OCI-LY7 (cell line): ENCODE results near the gene OGDH. TPM values are rescaled to one million over a fixed set of nuclear protein-coding genes. Genes with fewer than 3 reads are reported as not detected.

Source experiments
- BruUV-seq: library from RNA; stranded (reverse); fragments of 400-500 nt; replicated peaks from 2 replicates; lab custom pipeline; 2021; lab: Mats Ljungman, UMichigan
- CTCF ChIA-PET: fragments of 300-600 bp; sonication (Branson Sonifier 250); formaldehyde crosslinking; loops from one replicate; lab custom pipeline; 2022; ENCODE audit warnings: antibody characterized with exemption; ENCODE audit not compliant: unreplicated experiment; lab: Charles Lee
- POLR2A ChIA-PET: fragments of 300-600 bp; sonication (Branson Sonifier 250); formaldehyde crosslinking; loops from one replicate; lab custom pipeline; 2022; ENCODE audit warnings: antibody characterized with exemption; lab: Charles Lee
- DNase-seq: peaks from one replicate; pipeline ENCODE4 v3.0.0-alpha.2; 2015; ENCODE audit warnings: low spot score
- H2AFZ ChIP-seq: fragments of 200-600 bp; sonication (generic), shearing (Covaris generic); 2 replicates; pipeline ENCODE4 v1.6.1; 2014; ENCODE audit warnings: mild to moderate bottlenecking, antibody characterized with exemption, low read length, moderate library complexity
- H3K27ac ChIP-seq: fragments of 200-600 bp; sonication (generic); 2 replicates; pipeline ENCODE4 v1.5.1; 2014; ENCODE audit warnings: mixed run types, low read depth, mild to moderate bottlenecking, moderate library complexity, low read length, inconsistent platforms; ENCODE audit not compliant: poor library complexity, severe bottlenecking
- H3K36me3 ChIP-seq: fragments of 200-600 bp; sonication (generic); 2 replicates; pipeline ENCODE4 v1.6.1; 2014; ENCODE audit warnings: mild to moderate bottlenecking, antibody characterized with exemption, low read length, moderate library complexity, mixed read lengths; ENCODE audit not compliant: insufficient read depth
- H3K4me1 ChIP-seq: fragments of 200-600 bp; sonication (generic); 2 replicates; pipeline ENCODE4 v1.5.1; 2014; ENCODE audit warnings: mild to moderate bottlenecking, low read length; ENCODE audit not compliant: insufficient read depth, poor library complexity, severe bottlenecking
- H3K4me2 ChIP-seq: fragments of 200-600 bp; sonication (generic); 2 replicates; pipeline ENCODE4 v1.6.1; 2014; ENCODE audit warnings: mild to moderate bottlenecking, low read length
- H3K4me3 ChIP-seq: fragments of 200-600 bp; sonication (generic); 2 replicates; pipeline ENCODE4 v1.5.1; 2014; ENCODE audit warnings: mild to moderate bottlenecking, low read depth, low read length; ENCODE audit not compliant: poor library complexity, severe bottlenecking
- H3K79me2 ChIP-seq: fragments of 200-600 bp; sonication (generic); 2 replicates; pipeline ENCODE4 v1.6.1; 2016; ENCODE audit warnings: low read depth, mild to moderate bottlenecking, low read length, moderate library complexity, mixed read lengths; ENCODE audit not compliant: insufficient read depth
- H3K9me2 ChIP-seq: fragments of 200-600 bp; sonication (generic); 2 replicates; pipeline ENCODE4 v1.6.1; 2016; ENCODE audit warnings: mild to moderate bottlenecking, low read length, mixed read lengths; ENCODE audit not compliant: insufficient read depth
- H3K9me3 ChIP-seq: fragments of 200-600 bp; sonication (generic); 2 replicates; pipeline ENCODE4 v1.6.1; 2014; ENCODE audit warnings: mild to moderate bottlenecking, mixed run types, low read length, mixed read lengths
- H4K20me1 ChIP-seq: fragments of 200-600 bp; sonication (generic); 2 replicates; pipeline ENCODE4 v1.6.1; 2014; ENCODE audit warnings: mild to moderate bottlenecking, antibody characterized with exemption, low read length, moderate library complexity, mixed read lengths; ENCODE audit not compliant: insufficient read depth
- EZH2phosphoT487 ChIP-seq: fragments of 200-600 bp; sonication (generic); IDR thresholded peaks from 2 replicates; pipeline ENCODE4 v1.6.1; 2018; ENCODE audit warnings: low read depth, borderline replicate concordance, mild to moderate bottlenecking, mixed run types, antibody characterized with exemption, low read length, moderate library complexity, mixed read lengths
- intact Hi-C: fragments of 100-400 bp; cut with micrococcal nuclease; formaldehyde crosslinking; loops from one replicate; pipeline ENCODE4 v1.10.0; 2022; ENCODE audit not compliant: unreplicated experiment
- total RNA-seq, 2 experiments: library from RNA; depleted of rRNA in 1 of 2; stranded (reverse); fragments of >200 nt in 1 of 2; shearing (Covaris generic) in 1 of 2; gene quantifications; 2 replicates each; pipeline ENCODE4 v1.2.3, GENCODE V29; 2014 to 2022
- TF ChIP-seq, protein P1 (sequence below): fragments of 200-600 bp; sonication (generic); conservative IDR thresholded peaks from 2 replicates; pipeline ENCODE4 v1.5.1; 2014; ENCODE audit warnings: mild to moderate bottlenecking, antibody characterized with exemption, low read length, moderate library complexity, mixed read lengths

Gene OGDH
- total RNA-seq, 2 experiments from 2014 or later: 47.6 to 70.9 TPM

DNA sequence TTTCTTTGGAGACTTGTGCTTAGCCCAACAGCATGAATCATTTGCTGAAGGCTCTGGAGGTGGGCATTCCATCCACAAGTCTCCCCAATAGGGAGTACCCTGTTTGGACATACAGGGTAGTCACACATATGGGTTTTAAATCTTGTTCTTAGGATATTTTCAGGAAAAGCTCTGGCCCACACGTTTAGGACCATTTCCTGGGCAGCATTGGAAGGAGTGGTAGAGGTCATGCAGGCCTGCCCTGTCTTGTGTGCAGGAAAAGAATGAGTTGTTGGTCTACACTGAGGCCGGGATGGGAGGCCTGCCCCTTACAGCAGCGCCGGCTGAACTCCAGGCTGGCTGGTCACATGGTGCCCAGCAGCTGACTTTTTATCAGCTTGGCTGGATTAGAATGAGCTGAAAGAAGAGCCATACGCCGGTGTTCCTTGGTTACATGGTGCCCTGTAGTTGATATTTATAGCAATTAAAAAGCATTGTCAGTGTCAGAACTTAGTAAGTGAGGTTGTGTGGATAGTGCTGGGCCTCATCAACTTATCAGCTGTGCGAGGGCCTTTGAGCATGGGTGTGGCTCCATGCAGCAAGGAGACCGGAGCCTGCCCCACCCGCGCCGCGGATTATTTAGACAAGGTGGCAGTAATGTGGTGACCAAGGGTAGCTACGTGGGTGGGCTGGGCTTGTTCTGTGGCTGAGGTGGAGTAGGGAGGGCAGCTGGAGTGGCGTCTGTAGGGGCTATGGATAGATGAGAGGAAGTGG, 28.6 kb downstream of the OGDH start:
- no peak overlapping the region for H2AFZ ChIP-seq
- H3K4me2 ChIP-seq: no peak overlapping the region
- intact Hi-C loops: no loop called here
- ChIA-PET CTCF (no interaction called here), POLR2A (interaction anchor here (1.6 kb wide), 1 partner anchor 62 kb away, joined by 5 read pairs; the partner anchor contains the start of gene DDX56)
- H3K27ac ChIP-seq: no peak overlapping the region
- peaks cover 85% of the 10 kb centered on the region for H3K4me1 ChIP-seq
- no peak for TF ChIP-seq EZH2phosphoT487
- TF ChIP-seq, protein P1, sequence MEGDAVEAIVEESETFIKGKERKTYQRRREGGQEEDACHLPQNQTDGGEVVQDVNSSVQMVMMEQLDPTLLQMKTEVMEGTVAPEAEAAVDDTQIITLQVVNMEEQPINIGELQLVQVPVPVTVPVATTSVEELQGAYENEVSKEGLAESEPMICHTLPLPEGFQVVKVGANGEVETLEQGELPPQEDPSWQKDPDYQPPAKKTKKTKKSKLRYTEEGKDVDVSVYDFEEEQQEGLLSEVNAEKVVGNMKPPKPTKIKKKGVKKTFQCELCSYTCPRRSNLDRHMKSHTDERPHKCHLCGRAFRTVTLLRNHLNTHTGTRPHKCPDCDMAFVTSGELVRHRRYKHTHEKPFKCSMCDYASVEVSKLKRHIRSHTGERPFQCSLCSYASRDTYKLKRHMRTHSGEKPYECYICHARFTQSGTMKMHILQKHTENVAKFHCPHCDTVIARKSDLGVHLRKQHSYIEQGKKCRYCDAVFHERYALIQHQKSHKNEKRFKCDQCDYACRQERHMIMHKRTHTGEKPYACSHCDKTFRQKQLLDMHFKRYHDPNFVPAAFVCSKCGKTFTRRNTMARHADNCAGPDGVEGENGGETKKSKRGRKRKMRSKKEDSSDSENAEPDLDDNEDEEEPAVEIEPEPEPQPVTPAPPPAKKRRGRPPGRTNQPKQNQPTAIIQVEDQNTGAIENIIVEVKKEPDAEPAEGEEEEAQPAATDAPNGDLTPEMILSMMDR: no peak
- no peak overlapping the region for H3K4me3 ChIP-seq
- BruUV-seq: no TSS peak
- no peaks in the 10 kb centered on the region for H3K9me2 ChIP-seq
- DNase-seq: no peak
- peaks cover 12% of the 10 kb centered on the region; the same call in 1 of the 2 replicates for H3K79me2 ChIP-seq
- no peaks in the 10 kb centered on the region for H3K9me3 ChIP-seq
- H3K36me3 ChIP-seq: peaks cover 27% of the 10 kb centered on the region
- H4K20me1 ChIP-seq: no peaks in the 10 kb centered on the region

GRCh38 chr7:44636041-44636584, 29.7 kb downstream of the OGDH start:
- DNase-seq: no peak
- Histone ChIP-seq H3K36me3 (peaks cover 16% of the 10 kb centered on the region), H4K20me1 (no peaks in the 10 kb centered on the region), H3K27ac (peak overlapping the region; percentile 9), H3K79me2 (peaks cover 19% of the 10 kb centered on the region; the same call in 1 of the 2 replicates), H3K9me2 (no peaks in the 10 kb centered on the region), H3K4me2 (no peak overlapping the region), H3K4me3 (no peak overlapping the region), H2AFZ (no peak overlapping the region), H3K9me3 (no peaks in the 10 kb centered on the region), H3K4me1 (peaks cover 76% of the 10 kb centered on the region)
- CTCF ChIA-PET: no interaction called here
- TF ChIP-seq, protein P1: no peak
- no peak for TF ChIP-seq EZH2phosphoT487
- POLR2A ChIA-PET: interaction anchor here (0.7 to 1.2 kb wide), 2 partner anchors 16 to 210 kb away, joined by 3 to 4 read pairs; no protein-coding TSS in a partner anchor
- intact Hi-C loops: no loop called here
- BruUV-seq: no TSS peak

DNA sequence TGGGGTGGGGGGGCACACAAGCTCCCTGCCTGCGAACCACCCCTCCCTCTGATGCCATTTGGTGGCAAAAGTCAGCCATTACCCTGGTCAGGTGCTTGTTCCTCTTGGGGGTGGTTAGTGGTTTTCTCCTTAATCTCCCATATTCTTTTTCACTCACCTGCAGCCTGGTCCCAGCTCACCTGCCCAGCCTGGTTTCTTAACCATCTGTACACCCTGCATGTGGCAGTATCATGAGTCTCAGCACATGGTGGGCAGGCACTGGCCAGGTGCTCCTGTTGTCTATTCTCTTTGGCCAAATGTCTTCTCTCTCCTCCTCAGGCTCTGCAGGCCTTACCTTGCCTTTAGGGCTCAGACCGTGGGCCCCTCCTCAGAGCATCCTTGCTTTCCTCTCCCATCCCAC, 30.5 kb downstream of the OGDH start:
- H3K4me1 ChIP-seq: peaks cover 68% of the 10 kb centered on the region
- intact Hi-C loops: no loop called here
- peaks cover 14% of the 10 kb centered on the region; the same call in 1 of the 2 replicates for H3K79me2 ChIP-seq
- H3K9me2 ChIP-seq: no peaks in the 10 kb centered on the region
- POLR2A ChIA-PET: interaction anchor here (0.6 to 1.6 kb wide), 5 partner anchors 8 to 1615 kb away, joined by 3 to 5 read pairs (median 4); no protein-coding TSS in a partner anchor
- no peaks in the 10 kb centered on the region for H4K20me1 ChIP-seq
- H3K4me2 ChIP-seq: no peak overlapping the region; the same call in 1 of the 2 replicates
- TF ChIP-seq, protein P1: no peak
- no peak for TF ChIP-seq EZH2phosphoT487
- H3K27ac ChIP-seq: peak overlapping the region; percentile 0
- CTCF ChIA-PET: no interaction called here
- no TSS peak for BruUV-seq
- no peaks in the 10 kb centered on the region for H3K9me3 ChIP-seq
- no peak overlapping the region for H2AFZ ChIP-seq
- H3K4me3 ChIP-seq: no peak overlapping the region
- peaks cover 8% of the 10 kb centered on the region for H3K36me3 ChIP-seq
- no peak for DNase-seq
